Kidney (tissue), 14 donors: ENCODE measurements around the gene ZNF624. TPM values are rescaled to one million over a fixed set of nuclear protein-coding genes. Genes with fewer than 3 reads are reported as not detected.
"Not testable (repeated sequence)": the region's sequence is repeated elsewhere in the genome, so short reads cannot be mapped to it uniquely, and the experiment has no call there.

ENCODE experiments used
- DNase-seq, 5 donors: peaks; one replicate each; pipeline ENCODE4 v3.0.0-alpha.2; 2013 to 2020
- FAIRE-seq: peaks from 2 replicates; lab custom pipeline; 2012; peaks lifted over from hg19 to GRCh38; lab: Jason Lieb, UNC
- H3K27ac ChIP-seq, 2 donors: one replicate each; pipeline ENCODE4 v1.7.0; 2013; ENCODE audit warnings: low read depth in 2 of 2, low read length in 2 of 2, inconsistent platforms in 1 of 2
- H3K27me3 ChIP-seq: one replicate; pipeline ENCODE4 v1.7.1; 2013; ENCODE audit warnings: low read length, inconsistent platforms; ENCODE audit not compliant: control insufficient read depth, insufficient read depth
- H3K36me3 ChIP-seq, 3 donors: one replicate each; pipeline versions ENCODE4 v1.7.0 to v1.7.1; 2013; ENCODE audit warnings: low read length in 3 of 3, control low read depth in 1 of 3, inconsistent platforms in 1 of 3; ENCODE audit not compliant: insufficient read depth in 3 of 3, control insufficient read depth in 2 of 3
- H3K4me1 ChIP-seq, 3 donors: one replicate each; pipeline versions ENCODE4 v1.7.0 to v1.7.1; 2013; ENCODE audit warnings: low read length in 3 of 3, inconsistent platforms in 1 of 3, low read depth in 1 of 3; ENCODE audit not compliant: control insufficient read depth in 2 of 3, insufficient read depth in 2 of 3
- H3K4me3 ChIP-seq, 3 donors: one replicate each; pipeline versions ENCODE4 v1.7.0 to v1.8.1; 2013; ENCODE audit warnings: low read length in 3 of 3, control low read depth in 1 of 3, inconsistent platforms in 1 of 3
- H3K9ac ChIP-seq, 3 donors: one replicate each; pipeline versions ENCODE4 v1.7.0 to v1.7.1; 2013; ENCODE audit warnings: low read length in 3 of 3, control low read depth in 1 of 3, inconsistent platforms in 1 of 3
- H3K9me3 ChIP-seq, 3 donors: one replicate each; pipeline versions ENCODE4 v1.7.0 to v1.7.1; 2013; ENCODE audit warnings: low read length in 3 of 3, control low read depth in 1 of 3, inconsistent platforms in 1 of 3; ENCODE audit not compliant: control insufficient read depth in 2 of 3, insufficient read depth in 1 of 3
- CTCF ChIP-seq: IDR thresholded peaks from 3 replicates; pipeline ENCODE4 v1.5.1; 2012; ENCODE audit warnings: mild to moderate bottlenecking, moderate library complexity, borderline replicate concordance; ENCODE audit not compliant: insufficient read depth; ENCODE audit errors: extremely low read depth
- intact Hi-C: fragments of 100-400 bp; cut with DNase I; formaldehyde crosslinking; loops from one replicate; pipeline ENCODE4 v1.11.1; 2022
- polyA plus RNA-seq: library from polyadenylated mRNA; stranded (reverse); fragments of 350-450 nt; fragmentation: Illumina TruSeq; extraction: RNeasy Lipid Tissue Mini Kit (QIAGEN cat#74804); gene quantifications from one replicate; pipeline ENCODE4 v1.2.3, GENCODE V29; 2014; ENCODE audit warnings: low read depth, low replicate concordance; ENCODE audit not compliant: insufficient read depth
- total RNA-seq: library from RNA; stranded (reverse); fragmentation: NEBNext Ultra II Directional; extraction: Animal tissue kit (Norgen Biotek cat#: 25700); gene quantifications from one replicate; pipeline ENCODE4 v1.2.1, GENCODE V29; 2021
- donor health status: control.
- donor health status: control.
- donor health status: control.
- donor health status: control.
- donor health status: control.
- donor health status: DM: yes; HTN: yes; CAD: no.
- donor health status: Normal renal cell carcinoma (clear cell type).

ZNF624 gene
- total and polyA plus RNA-seq, 2 donors from 2014 or later, result 0.90 to 7.8 TPM

- H3K9me3 ChIP-seq, H3K9ac ChIP-seq, H3K27me3 ChIP-seq, H3K4me1 ChIP-seq, H3K4me3 ChIP-seq, H3K27ac ChIP-seq, FAIRE-seq, intact Hi-C loops, H3K36me3 ChIP-seq: not testable (repeated sequence)
- DNase-seq, result peak in 4 of 5 donors; percentile 27 to 62 (median 48)
These were observed 29.9 kb upstream of the ZNF624 start for GRCh38 chr17:16683290-16684138.

- no peak for DNase-seq
- FAIRE-seq, result no peak
- no peak overlapping the region for H3K4me3 ChIP-seq
These were observed 23.1 kb upstream of the ZNF624 start for GRCh38 chr17:16676676-16677268.

GRCh38 chr17:16666907-16667636 is 13.4 kb upstream of the ZNF624 start:
- H3K36me3 ChIP-seq, H3K9me3 ChIP-seq, H3K27me3 ChIP-seq, H3K4me1 ChIP-seq, H3K27ac ChIP-seq, H3K4me3 ChIP-seq, intact Hi-C loops, FAIRE-seq, H3K9ac ChIP-seq: not testable (repeated sequence)
- DNase-seq, result peak in 4 of 5 donors; percentile 38 to 63 (median 50)

More at GRCh38 chr17:16676676-16677268, 23.1 kb upstream of the ZNF624 start:
- Histone ChIP-seq H3K4me1 (no peaks in the 10 kb centered on the region), H3K36me3 (no peaks in the 10 kb centered on the region), H3K9me3 (no peaks in the 10 kb centered on the region), H3K27ac (no peak overlapping the region), H3K9ac (no peak overlapping the region), H3K27me3 (no peaks in the 10 kb centered on the region)
- no peak for TF ChIP-seq CTCF
- intact Hi-C loops, result no loop called here

- H3K4me1 ChIP-seq, H3K4me3 ChIP-seq, FAIRE-seq, H3K27ac ChIP-seq, H3K27me3 ChIP-seq, H3K36me3 ChIP-seq, H3K9me3 ChIP-seq, intact Hi-C loops, DNase-seq, H3K9ac ChIP-seq: not testable (repeated sequence)
These were observed 12.9 kb upstream of the ZNF624 start for GRCh38 chr17:16666553-16666906.
